Tibial nerve (tissue), 4 donors: ENCODE data around the gene RIMS1. TPM values are rescaled to one million over a fixed set of nuclear protein-coding genes. Genes with fewer than 3 reads are reported as not detected.

ENCODE experiments used
- DNase-seq, 2 donors: peaks; one replicate each; pipeline ENCODE4 v3.0.0-alpha.2; 2019; ENCODE audit warnings: low spot score in 2 of 2
- H3K27ac ChIP-seq, 4 donors: fragments of 200-600 bp; sonication (generic) in 3 of 4; one replicate each; pipeline ENCODE4 v1.5.1; 2017 to 2019; ENCODE audit warnings: mild to moderate bottlenecking in 1 of 4
- H3K27me3 ChIP-seq, 2 donors: fragments of 200-600 bp; sonication (generic) in 1 of 2; one replicate each; pipeline versions ENCODE4 v1.5.1 to v1.6.0; 2017 to 2019
- H3K36me3 ChIP-seq, 3 donors: fragments of 200-600 bp; sonication (generic); one replicate each; pipeline ENCODE4 v1.5.1; 2018 to 2019
- H3K4me1 ChIP-seq, 4 donors: fragments of 200-600 bp; sonication (generic) in 3 of 4; one replicate each; pipeline ENCODE4 v1.5.1; 2017 to 2019
- H3K4me3 ChIP-seq, 4 donors: fragments of 200-600 bp; sonication (generic) in 3 of 4; one replicate each; pipeline ENCODE4 v1.5.1; 2017 to 2019; ENCODE audit warnings: mild to moderate bottlenecking in 1 of 4, moderate library complexity in 1 of 4
- H3K9me3 ChIP-seq, 4 donors: fragments of 200-600 bp; sonication (generic) in 3 of 4; one replicate each; pipeline ENCODE4 v1.5.1; 2017 to 2019
- EP300 ChIP-seq, 2 donors: sonication (generic); formaldehyde crosslinking; IDR thresholded peaks; one replicate each; pipeline ENCODE4 v1.6.1; 2017; ENCODE audit warnings: antibody characterized with exemption in 2 of 2, mild to moderate bottlenecking in 1 of 2
- POLR2A ChIP-seq, 2 donors: fragments of 450-650 bp; IDR thresholded peaks; one replicate each; pipeline ENCODE4 v1.6.1; 2017; ENCODE audit warnings: antibody characterized with exemption in 2 of 2, mild to moderate bottlenecking in 2 of 2, moderate library complexity in 2 of 2
- whole genome bisulfite sequencing, 2 donors: methylation state at CpG; one replicate each; pipeline ENCODE4 v1.1.5; 2018; 5-methylcytosine and 5-hydroxymethylcytosine counted together
- total RNA-seq, 4 donors: library from RNA; depleted of rRNA; stranded (reverse); fragments of >200 nt; gene quantifications; one replicate each; pipeline ENCODE4 v1.1.0, GENCODE V29; 2016
- TF ChIP-seq, protein P1 (sequence below), 5 experiments: fragments of 200-600 bp in 3 of 5; fragments of 450-650 bp in 2 of 5; sonication (generic) in 3 of 5; IDR thresholded peaks; one replicate each; pipeline ENCODE4 v1.5.1; 2016 to 2019; ENCODE audit warnings: antibody characterized with exemption in 5 of 5, mild to moderate bottlenecking in 3 of 5, moderate library complexity in 2 of 5

The RIMS1 gene
- total RNA-seq, 4 donors from 2014 or later, result 1.3 to 5.1 (median 3.3) TPM

DNA sequence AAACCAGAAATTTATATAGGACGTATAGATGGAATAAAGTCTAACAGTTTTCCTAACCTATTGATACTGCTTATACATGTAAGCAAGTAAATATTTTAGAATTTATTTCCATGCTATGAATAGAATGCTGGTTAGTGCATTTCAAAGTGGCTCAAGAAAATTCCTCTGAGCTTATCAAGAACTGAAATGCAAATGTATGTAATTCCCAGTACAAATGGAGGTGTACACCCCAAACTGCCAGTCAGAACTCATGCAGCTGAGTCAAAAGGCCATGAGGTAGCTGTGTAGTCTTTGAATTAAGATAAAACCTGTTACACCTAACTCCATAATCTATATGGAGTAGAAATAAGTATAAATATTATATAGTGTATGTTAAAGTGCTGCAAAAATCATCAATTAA is 503.3 kb downstream of the RIMS1 start:
- Histone ChIP-seq H3K4me1 (no peaks in the 10 kb centered on the region), H3K27ac (no peak overlapping the region), H3K27me3 (no peaks in the 10 kb centered on the region), H3K9me3 (no peaks in the 10 kb centered on the region), H3K36me3 (no peaks in the 10 kb centered on the region), H3K4me3 (no peak overlapping the region)
- TF ChIP-seq POLR2A (IDR thresholded peaks at IDR 0.05) (no peak), EP300 (IDR thresholded peaks at IDR 0.05) (no peak)
- TF ChIP-seq, protein P1, sequence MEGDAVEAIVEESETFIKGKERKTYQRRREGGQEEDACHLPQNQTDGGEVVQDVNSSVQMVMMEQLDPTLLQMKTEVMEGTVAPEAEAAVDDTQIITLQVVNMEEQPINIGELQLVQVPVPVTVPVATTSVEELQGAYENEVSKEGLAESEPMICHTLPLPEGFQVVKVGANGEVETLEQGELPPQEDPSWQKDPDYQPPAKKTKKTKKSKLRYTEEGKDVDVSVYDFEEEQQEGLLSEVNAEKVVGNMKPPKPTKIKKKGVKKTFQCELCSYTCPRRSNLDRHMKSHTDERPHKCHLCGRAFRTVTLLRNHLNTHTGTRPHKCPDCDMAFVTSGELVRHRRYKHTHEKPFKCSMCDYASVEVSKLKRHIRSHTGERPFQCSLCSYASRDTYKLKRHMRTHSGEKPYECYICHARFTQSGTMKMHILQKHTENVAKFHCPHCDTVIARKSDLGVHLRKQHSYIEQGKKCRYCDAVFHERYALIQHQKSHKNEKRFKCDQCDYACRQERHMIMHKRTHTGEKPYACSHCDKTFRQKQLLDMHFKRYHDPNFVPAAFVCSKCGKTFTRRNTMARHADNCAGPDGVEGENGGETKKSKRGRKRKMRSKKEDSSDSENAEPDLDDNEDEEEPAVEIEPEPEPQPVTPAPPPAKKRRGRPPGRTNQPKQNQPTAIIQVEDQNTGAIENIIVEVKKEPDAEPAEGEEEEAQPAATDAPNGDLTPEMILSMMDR (IDR thresholded peaks at IDR 0.05), result no peak
- WGBS, 2 donors, result 91 to 93% methylated on average over 1 of the region's 1 CpG
- no peak for DNase-seq

DNA sequence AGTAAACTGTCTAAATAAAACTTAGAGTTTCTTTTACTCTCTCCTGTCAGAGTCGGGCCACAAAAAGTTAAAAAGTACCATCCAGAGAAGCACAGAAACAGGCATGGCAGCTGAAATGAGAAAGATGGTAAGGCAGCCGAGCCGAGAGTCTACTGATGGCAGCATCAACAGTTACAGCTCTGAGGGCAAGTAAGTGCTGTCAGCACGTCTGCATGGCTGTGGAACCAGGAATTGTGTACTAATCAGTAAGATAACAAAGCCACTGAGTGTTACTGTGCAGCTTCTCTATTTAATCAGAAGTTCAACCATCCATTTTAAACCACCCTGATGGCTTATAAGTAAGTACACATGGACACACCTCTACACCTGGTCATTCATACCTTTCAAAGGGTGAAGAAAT is 504.2 kb downstream of the RIMS1 start:
- H3K27me3 ChIP-seq, result no peaks in the 10 kb centered on the region
- H3K36me3 ChIP-seq, result no peaks in the 10 kb centered on the region
- 79 to 82% methylated on average over 4 of the region's 4 CpGs for WGBS, 2 donors
- H3K4me1 ChIP-seq, result no peaks in the 10 kb centered on the region
- H3K27ac ChIP-seq, result no peak overlapping the region
- no peak for DNase-seq
- no peaks in the 10 kb centered on the region for H3K9me3 ChIP-seq
- TF ChIP-seq EP300 (IDR thresholded peaks at IDR 0.05) (no peak), POLR2A (IDR thresholded peaks at IDR 0.05) (no peak)
- TF ChIP-seq, protein P1 (IDR thresholded peaks at IDR 0.05), result no peak
- H3K4me3 ChIP-seq, result no peak overlapping the region

DNA sequence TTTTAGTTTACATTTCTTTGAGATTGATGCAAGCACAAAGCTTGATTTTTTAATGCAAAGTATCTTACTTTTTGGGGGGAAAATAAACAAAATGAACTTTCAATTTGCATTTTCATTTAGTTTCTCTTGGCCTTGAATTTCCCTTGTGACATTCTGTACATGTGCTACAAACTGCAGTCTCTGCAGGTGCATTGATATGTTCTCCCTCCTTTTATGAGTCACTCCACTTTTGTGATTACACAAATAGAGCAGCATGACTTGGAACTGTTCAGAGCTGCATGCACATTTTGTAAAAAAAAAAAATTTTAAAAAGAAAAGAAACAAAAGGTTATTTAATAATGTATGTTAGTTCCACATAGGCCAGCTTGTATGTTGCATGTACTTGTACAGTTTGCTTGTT is 515.5 kb downstream of the RIMS1 start:
- H3K36me3 ChIP-seq, result no peaks in the 10 kb centered on the region
- DNase-seq, result no peak
- no peaks in the 10 kb centered on the region for H3K4me1 ChIP-seq
- no peaks in the 10 kb centered on the region for H3K9me3 ChIP-seq
- no peak overlapping the region for H3K4me3 ChIP-seq
- TF ChIP-seq EP300 (IDR thresholded peaks at IDR 0.05) (no peak), POLR2A (IDR thresholded peaks at IDR 0.05) (no peak)
- TF ChIP-seq, protein P1 (IDR thresholded peaks at IDR 0.05), result no peak
- no peaks in the 10 kb centered on the region for H3K27me3 ChIP-seq
- H3K27ac ChIP-seq, result no peak overlapping the region

DNA sequence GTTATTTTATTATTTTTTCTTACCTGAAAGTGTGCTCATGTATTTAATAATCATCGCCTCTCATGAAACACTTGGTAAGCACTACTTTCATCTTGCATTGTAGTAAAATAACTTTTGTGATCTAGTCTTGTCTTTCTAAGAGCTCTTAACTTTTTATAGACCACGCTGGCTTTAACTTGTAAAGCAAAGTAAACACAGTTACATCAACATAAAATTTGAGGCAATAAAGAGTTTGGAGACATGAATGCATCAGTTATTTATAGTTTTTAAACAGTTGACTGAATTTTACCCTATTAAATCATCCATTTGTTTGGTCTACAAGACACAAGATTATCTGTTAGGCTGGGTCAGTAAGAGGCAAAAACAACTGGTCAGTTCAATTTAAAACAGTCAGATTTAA is 517.1 kb downstream of the RIMS1 start:
- no peak overlapping the region for H3K27ac ChIP-seq
- no peaks in the 10 kb centered on the region for H3K4me1 ChIP-seq
- TF ChIP-seq, protein P1 (IDR thresholded peaks at IDR 0.05), result no peak
- TF ChIP-seq POLR2A (IDR thresholded peaks at IDR 0.05) (no peak), EP300 (IDR thresholded peaks at IDR 0.05) (no peak)
- DNase-seq, result no peak
- H3K27me3 ChIP-seq, result peaks cover 0 to 3% of the 10 kb centered on the region in 2 donors
- 66 to 70% methylated on average over 2 of the region's 2 CpGs for WGBS, 2 donors
- H3K4me3 ChIP-seq, result no peak overlapping the region
- no peaks in the 10 kb centered on the region for H3K36me3 ChIP-seq
- H3K9me3 ChIP-seq, result no peaks in the 10 kb centered on the region

DNA sequence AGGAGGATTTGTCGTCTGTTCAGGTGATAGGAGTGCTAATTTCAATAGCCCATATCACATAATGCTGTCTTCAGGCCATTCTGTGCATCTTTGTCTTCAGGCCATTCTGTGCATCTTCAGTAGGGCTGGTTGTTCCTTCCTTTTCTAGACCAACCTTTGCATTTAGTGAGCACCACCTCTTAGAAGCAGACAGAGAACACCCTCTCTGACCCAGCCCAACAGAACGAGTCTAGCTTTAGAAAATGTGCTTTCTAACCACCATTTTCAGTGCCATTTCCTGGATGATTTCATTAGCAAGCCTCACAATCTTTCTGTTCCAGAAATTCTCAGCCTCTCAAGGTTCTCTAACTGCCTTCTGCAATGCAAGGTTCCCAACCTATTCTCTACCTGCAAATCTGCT is 520.2 kb downstream of the RIMS1 start:
- DNase-seq, result no peak
- H3K36me3 ChIP-seq, result no peaks in the 10 kb centered on the region
- H3K4me3 ChIP-seq, result no peak overlapping the region
- H3K9me3 ChIP-seq, result no peaks in the 10 kb centered on the region
- H3K27me3 ChIP-seq, result peaks cover 0 to 3% of the 10 kb centered on the region in 2 donors
- H3K4me1 ChIP-seq, result no peaks in the 10 kb centered on the region
- 65 to 73% methylated on average over 2 of the region's 2 CpGs for WGBS, 2 donors
- no peak overlapping the region for H3K27ac ChIP-seq
- TF ChIP-seq, protein P1 (IDR thresholded peaks at IDR 0.05), result no peak
- TF ChIP-seq POLR2A (IDR thresholded peaks at IDR 0.05) (no peak), EP300 (IDR thresholded peaks at IDR 0.05) (no peak)
